Epithelial cell of prostate (primary cell): ENCODE data around the gene KLK4.

Experiments used
- DNase-seq: peaks from one replicate; pipeline ENCODE4 v3.0.0-alpha.2; 2011; ENCODE audit warnings: low read depth, low spot score
- H3K27ac ChIP-seq: fragments of 450-650 bp; 2 replicates; pipeline ENCODE4 v1.5.1; 2017; ENCODE audit warnings: mild to moderate bottlenecking

The KLK4 gene

DNA sequence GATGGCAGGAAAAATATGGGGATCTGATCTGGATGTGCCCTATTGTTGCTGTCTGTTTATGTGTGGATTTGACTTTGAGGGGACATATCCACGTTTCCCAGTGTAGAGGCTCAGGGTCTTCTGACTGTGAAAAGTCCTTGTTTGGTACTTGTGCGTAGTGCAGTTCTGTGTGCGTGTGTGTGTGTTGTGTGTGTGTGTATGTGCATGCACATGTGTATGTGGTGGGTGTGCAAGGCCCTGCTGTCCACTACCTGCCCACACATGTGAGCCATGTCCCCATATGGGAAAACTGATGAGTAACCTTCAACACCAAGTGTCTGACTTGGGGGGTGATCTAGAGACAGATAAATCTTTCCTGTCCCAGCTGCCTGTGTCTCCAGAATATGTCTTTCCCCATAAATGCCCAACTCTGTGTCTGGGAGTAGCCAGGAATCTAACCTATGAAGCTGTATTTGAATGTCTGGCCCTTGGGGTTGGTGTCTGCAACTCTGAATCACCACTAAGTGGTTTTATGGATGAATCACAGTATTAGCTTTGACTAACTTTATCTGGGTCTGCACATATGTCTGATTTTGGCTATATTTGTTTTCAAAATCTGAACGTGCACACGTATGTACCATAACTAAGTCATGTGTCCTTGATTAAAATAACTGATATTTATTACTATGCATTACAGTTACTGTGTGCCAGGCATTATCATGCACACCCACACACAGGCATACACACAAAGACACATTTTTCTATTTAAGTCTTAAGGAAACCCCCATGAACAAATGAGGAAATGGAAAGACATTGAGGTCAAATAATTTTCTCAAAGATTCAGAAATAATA is 20.6 kb downstream of the KLK4 start:
- peak; percentile 46 for DNase-seq

DNA sequence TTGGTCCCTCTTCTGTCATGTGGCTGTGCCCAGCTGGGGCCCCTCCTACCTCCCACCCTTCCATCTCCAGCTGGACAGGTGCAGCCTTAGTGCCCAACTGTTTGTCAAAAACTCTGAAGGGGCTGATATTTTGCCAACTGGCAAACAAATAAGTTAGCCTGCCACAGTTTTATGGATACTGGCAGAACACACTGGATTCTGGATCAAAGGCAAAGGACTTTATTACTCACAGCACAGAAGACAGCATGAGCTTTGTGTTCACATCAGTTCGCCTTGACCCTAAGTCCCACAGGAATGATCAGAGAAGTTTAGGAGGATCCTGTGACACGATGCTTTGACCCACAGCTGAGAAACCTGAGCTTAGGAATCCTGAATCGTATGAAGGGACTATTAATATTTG is 21.6 kb downstream of the KLK4 start:
- no peak overlapping the region for H3K27ac ChIP-seq
- no peak for DNase-seq

More for the DNA sequence above, 20.6 kb downstream of the KLK4 start:
- no peak overlapping the region for H3K27ac ChIP-seq

DNA sequence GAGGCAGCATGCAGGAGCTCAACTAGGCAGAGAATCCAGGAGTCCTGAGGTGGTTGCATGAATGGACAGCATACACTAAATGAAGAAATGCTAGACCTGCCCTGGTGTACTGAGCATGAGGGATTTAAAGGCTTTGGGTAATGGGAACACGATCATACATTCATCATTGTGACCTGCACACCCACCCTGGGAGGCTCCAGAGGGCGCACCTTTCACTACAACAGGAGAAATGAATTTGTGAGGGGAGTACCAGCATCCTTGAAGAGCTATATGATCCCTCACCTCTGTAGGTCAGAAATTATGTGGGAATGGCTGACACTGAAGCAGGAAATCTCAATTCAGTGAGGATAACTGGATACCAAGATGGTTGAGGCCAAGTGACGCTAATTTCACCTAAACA is 29.0 kb downstream of the KLK4 start:
- DNase-seq, result no peak
- no peak overlapping the region for H3K27ac ChIP-seq

DNA sequence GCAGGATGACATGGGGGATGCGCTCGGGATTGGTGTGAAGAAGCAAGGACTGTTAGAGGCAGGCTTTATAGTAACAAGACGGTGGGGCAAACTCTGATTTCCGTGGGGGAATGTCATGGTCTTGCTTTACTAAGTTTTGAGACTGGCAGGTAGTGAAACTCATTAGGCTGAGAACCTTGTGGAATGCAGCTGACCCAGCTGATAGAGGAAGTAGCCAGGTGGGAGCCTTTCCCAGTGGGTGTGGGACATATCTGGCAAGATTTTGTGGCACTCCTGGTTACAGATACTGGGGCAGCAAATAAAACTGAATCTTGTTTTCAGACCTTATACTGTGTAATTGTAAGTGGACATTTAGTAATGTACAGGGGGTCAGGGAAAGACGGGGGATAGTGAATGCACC is 31.0 kb downstream of the KLK4 start:
- DNase-seq, result no peak
- no peak overlapping the region for H3K27ac ChIP-seq

DNA sequence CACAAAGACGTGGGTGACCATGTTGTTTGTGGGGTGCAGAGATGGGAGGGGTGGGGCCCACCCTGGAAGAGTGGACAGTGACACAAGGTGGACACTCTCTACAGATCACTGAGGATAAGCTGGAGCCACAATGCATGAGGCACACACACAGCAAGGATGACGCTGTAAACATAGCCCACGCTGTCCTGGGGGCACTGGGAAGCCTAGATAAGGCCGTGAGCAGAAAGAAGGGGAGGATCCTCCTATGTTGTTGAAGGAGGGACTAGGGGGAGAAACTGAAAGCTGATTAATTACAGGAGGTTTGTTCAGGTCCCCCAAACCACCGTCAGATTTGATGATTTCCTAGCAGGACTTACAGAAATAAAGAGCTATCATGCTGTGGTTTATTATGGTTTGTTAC is 32.3 kb downstream of the KLK4 start:
- DNase-seq, result no peak
- no peak overlapping the region for H3K27ac ChIP-seq

DNA sequence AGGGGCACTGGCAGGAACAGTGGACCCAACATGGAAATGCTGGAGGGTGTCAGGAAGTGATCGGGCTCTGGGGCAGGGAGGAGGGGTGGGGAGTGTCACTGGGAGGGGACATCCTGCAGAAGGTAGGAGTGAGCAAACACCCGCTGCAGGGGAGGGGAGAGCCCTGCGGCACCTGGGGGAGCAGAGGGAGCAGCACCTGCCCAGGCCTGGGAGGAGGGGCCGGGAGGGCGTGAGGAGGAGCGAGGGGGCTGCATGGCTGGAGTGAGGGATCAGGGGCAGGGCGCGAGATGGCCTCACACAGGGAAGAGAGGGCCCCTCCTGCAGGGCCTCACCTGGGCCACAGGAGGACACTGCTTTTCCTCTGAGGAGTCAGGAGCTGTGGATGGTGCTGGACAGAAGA is 33.9 kb downstream of the KLK4 start:
- DNase-seq, result no peak
- H3K27ac ChIP-seq, result no peak overlapping the region

DNA sequence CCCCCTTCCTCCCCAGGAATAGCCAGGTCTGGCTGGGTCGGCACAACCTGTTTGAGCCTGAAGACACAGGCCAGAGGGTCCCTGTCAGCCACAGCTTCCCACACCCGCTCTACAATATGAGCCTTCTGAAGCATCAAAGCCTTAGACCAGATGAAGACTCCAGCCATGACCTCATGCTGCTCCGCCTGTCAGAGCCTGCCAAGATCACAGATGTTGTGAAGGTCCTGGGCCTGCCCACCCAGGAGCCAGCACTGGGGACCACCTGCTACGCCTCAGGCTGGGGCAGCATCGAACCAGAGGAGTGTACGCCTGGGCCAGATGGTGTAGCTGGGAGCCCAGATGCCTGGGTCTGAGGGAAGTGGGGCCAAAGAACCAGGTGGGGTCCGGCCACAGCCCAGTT is 34.7 kb downstream of the KLK4 start:
- DNase-seq, result no peak
- H3K27ac ChIP-seq, result no peak overlapping the region

DNA sequence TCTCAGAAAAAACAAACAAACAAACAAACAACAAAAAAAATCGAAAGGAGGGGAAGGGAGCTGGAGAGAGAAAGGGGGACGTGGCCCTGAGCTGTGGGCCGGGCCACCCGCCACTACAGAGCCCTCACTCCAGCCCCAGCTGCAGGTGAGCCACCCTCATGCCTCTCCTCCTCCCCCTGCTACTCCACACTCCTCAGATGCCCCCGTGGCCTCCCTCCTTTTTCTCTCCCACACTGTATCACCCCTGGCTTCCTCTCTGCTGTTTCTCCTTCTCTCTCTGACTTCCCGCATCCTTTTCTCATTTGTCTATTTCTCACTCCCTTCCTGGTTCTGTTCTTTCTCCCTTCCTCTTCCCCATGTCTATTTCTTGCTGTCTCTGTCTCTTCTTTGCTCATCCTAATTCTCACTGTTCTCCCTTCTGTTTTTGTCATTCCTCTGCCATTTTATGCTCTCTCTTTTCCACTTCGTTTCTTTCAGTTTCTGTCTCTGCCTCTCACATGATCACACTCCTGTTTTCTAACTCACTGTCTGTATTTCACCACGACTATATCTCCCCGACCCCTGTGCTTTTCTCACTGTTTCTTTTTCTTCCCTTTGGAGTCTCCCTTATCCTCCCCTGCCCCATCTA is 35.3 kb downstream of the KLK4 start:
- no peak for DNase-seq
- H3K27ac ChIP-seq, result no peak overlapping the region

DNA sequence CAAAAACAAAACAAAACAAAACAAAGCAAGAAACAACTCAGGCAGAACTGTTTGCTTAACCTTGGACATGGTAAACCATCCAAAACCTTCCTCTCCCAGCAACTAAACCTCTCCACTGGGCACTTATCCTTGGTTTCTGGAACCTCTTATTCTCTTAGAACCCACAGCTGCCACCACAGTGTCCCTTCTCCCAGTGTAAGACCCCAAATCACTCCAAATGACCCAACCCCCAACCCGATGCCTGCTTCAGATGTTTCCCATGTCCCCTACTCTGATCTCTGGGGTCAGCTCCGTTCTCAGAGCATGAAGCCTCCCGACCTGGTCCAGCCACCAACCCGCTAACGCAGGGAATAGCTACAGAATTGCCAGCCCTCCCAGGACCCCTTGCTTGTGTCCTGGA is 37.0 kb downstream of the KLK4 start:
- no peak for DNase-seq
- H3K27ac ChIP-seq, result no peak overlapping the region

DNA sequence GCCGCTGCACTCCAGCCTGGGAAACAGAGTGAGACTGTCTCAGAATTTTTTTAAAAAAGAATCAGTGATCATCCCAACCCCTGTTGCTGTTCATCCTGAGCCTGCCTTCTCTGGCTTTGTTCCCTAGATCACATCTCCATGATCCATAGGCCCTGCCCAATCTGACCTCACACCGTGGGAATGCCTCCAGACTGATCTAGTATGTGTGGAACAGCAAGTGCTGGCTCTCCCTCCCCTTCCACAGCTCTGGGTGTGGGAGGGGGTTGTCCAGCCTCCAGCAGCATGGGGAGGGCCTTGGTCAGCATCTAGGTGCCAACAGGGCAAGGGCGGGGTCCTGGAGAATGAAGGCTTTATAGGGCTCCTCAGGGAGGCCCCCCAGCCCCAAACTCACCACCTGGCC is 38.1 kb downstream of the KLK4 start, which contains the start of gene KLK2:
Gene KLK2, plus strand, starts transcription at position 384 of the 400 bp plus-strand sequence. CDS start 35 bp downstream, outside the sequence.
- DNase-seq, result no peak
- H3K27ac ChIP-seq, result no peak within 1 kb of the TSS

DNA sequence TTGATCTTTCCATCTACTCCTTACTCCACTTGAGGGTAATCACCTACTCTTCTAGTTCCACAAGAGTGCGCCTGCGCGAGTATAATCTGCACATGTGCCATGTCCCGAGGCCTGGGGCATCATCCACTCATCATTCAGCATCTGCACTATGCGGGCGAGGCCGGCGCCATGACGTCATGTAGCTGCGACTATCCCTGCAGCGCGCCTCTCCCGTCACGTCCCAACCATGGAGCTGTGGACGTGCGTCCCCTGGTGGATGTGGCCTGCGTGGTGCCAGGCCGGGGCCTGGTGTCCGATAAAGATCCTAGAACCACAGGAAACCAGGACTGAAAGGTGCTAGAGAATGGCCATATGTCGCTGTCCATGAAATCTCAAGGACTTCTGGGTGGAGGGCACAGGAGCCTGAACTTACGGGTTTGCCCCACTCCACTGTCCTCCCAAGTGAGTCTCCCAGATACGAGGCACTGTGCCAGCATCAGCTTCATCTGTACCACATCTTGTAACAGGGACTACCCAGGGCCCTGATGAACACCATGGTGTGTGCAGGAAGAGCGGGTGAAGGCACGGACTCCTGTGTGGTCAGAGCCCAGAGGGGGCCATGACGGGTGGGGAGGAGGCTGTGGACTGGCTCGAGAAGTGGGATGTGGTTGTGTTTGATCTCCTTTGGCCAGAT is 40.6 kb downstream of the KLK4 start:
- no peak for DNase-seq
- H3K27ac ChIP-seq, result no peak overlapping the region

DNA sequence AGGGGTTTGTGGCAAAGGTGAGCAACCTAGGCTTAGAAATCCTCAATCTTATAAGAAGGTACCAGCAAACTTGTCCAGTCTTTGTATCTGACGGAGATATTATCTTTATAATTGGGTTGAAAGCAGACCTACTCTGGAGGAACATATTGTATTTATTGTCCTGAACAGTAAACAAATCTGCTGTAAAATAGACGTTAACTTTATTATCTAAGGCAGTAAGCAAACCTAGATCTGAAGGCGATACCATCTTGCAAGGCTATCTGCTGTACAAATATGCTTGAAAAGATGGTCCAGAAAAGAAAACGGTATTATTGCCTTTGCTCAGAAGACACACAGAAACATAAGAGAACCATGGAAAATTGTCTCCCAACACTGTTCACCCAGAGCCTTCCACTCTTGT is 41.7 kb downstream of the KLK4 start:
- no peak for DNase-seq
- no peak overlapping the region for H3K27ac ChIP-seq

DNA sequence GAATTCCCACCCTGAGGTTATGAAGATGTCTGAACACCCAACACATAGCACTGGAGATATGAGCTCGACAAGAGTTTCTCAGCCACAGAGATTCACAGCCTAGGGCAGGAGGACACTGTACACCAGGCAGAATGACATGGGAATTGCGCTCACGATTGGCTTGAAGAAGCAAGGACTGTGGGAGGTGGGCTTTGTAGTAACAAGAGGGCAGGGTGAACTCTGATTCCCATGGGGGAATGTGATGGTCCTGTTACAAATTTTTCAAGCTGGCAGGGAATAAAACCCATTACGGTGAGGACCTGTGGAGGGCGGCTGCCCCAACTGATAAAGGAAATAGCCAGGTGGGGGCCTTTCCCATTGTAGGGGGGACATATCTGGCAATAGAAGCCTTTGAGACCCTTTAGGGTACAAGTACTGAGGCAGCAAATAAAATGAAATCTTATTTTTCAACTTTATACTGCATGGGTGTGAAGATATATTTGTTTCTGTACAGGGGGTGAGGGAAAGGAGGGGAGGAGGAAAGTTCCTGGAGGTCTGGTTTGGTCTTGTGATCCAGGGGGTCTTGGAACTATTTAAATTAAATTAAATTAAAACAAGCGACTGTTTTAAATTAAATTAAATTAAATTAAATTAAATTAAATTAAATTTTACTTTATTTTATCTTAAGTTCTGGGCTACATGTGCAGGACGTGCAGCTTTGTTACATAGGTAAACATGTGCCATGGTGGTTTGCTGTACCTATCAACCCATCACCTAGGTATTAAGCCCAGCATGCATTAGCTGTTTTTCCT is 49.5 kb downstream of the KLK4 start:
- DNase-seq, result no peak
- H3K27ac ChIP-seq, result no peak overlapping the region

DNA sequence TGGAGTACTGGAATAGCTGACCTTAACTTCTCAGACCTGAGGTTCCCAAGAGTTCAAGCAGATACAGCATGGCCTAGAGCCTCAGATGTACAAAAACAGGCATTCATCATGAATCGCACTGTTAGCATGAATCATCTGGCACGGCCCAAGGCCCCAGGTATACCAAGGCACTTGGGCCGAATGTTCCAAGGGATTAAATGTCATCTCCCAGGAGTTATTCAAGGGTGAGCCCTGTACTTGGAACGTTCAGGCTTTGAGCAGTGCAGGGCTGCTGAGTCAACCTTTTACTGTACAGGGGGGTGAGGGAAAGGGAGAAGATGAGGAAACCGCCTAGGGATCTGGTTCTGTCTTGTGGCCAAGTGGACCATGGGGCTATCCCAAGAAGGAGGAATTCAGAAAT is 50.2 kb downstream of the KLK4 start:
- DNase-seq, result no peak
- H3K27ac ChIP-seq, result no peak overlapping the region

DNA sequence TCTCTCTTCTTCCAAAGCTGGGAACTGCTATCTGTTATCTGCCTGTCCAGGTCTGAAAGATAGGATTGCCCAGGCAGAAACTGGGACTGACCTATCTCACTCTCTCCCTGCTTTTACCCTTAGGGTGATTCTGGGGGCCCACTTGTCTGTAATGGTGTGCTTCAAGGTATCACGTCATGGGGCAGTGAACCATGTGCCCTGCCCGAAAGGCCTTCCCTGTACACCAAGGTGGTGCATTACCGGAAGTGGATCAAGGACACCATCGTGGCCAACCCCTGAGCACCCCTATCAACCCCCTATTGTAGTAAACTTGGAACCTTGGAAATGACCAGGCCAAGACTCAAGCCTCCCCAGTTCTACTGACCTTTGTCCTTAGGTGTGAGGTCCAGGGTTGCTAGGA is 51.3 kb downstream of the KLK4 start:
- DNase-seq, result no peak
- H3K27ac ChIP-seq, result no peak overlapping the region

DNA sequence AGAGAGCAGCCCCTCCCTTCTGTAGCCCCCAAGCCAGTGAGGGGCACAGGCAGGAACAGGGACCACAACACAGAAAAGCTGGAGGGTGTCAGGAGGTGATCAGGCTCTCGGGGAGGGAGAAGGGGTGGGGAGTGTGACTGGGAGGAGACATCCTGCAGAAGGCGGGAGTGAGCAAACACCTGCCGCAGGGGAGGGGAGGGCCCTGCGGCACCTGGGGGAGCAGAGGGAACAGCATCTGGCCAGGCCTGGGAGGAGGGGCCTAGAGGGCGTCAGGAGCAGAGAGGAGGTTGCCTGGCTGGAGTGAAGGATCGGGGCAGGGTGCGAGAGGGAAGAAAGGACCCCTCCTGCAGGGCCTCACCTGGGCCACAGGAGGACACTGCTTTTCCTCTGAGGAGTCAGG is 52.3 kb downstream of the KLK4 start:
- no peak overlapping the region for H3K27ac ChIP-seq
- DNase-seq, result no peak

DNA sequence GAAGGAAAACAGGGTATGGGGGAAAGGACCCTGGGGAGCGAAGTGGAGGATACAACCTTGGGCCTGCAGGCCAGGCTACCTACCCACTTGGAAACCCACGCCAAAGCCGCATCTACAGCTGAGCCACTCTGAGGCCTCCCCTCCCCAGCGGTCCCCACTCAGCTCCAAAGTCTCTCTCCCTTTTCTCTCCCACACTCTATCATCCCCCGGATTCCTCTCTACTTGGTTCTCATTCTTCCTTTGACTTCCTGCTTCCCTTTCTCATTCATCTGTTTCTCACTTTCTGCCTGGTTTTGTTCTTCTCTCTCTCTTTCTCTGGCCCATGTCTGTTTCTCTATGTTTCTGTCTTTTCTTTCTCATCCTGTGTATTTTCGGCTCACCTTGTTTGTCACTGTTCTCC is 53.8 kb downstream of the KLK4 start:
- DNase-seq, result no peak
- H3K27ac ChIP-seq, result no peak overlapping the region
